DMS 273 treated with DMSO at 0.1 percent for 48 hours (cell line): Measurements from ENCODE around the gene CNTN3.

Source experiments
- DNase-seq: peaks from one replicate; lab custom pipeline; 2025; lab: John Stamatoyannopoulos, UW

CNTN3 gene

DNA sequence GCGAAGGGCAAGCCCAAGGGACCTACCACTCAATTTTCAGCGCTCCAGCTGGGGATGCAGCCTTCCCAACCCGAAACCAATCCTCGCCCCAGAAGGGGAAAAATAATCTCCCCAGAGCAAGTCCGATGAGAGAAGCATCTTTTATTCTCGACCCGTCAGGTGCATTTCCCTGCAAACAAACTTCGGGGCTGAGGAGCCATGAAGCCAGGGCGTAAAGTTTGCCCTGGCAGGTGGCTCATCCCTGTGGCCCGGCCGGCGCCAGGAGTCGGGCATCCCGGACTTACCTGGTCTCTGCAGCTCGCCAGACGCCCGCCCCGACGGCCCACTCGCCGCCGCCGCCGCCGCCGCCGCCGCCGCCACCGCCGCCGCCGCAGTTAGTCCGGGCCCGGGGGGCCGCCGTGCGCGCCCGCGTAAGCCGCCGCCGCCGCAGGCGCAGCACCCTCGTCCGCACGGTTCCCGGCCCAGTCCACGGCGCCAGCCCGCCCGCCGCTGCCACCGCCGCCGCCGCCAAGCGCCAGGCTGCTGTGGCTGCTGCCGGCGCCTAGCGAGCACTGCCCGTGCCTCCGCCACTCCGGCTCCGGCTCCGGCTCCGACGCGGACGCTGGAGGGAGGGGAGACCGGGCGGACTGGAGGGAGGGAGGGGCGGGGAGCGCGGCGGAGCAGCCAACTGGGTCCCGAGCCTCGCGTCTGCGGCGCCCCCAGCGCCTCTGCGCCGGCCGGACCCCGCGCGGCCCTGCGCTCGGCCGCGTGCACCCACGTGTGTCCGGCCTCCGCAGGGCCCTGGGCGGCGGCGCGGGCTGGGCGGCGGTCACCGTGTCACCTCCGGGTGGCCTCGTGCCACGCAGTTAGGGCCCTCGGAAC is at the start of gene CNTN3:
CNTN3 (minus strand) TSS at position 553 of the 861 bp plus-strand sequence. CDS start 93,547 bp downstream, outside the sequence.
- DNase-seq = no peak

DNA sequence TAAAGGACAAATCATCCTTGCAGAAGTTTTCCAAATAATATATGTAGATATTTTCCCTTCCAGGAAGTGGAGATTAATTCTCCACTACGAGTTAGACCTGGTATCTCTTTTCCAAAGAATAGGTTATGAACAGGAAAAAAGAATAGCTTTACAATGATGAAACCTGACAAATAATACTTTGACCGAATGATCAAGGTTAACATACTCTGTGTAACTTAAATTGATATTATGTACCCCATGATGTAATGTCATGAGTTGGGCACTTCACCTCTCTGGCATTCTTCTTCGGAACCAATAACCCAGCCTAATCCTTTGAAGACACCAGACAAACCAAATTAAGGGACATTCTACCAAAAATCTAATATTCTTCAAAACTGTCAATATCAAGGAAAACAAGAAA is 48.7 kb upstream of the CNTN3 start:
- DNase-seq = no peak

DNA sequence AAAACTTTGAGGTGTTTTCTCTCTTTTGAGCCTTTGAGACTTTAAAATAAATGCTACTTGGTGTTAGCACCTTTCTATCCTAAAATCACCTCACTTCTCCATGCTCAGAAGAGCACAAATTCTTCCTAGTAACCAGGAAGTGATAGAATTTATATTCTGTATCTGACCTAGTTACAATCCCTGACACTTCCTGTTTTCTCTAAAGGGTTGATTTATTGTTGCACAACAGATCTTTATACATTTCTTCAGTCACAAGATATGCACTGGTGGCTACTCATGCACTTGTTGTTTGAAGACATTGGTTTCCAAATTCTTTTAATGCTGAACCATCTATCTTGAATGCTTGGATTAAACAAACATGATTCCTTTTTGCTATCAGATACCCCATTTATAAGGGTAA is 47.2 kb upstream of the CNTN3 start:
- DNase-seq = no peak

DNA sequence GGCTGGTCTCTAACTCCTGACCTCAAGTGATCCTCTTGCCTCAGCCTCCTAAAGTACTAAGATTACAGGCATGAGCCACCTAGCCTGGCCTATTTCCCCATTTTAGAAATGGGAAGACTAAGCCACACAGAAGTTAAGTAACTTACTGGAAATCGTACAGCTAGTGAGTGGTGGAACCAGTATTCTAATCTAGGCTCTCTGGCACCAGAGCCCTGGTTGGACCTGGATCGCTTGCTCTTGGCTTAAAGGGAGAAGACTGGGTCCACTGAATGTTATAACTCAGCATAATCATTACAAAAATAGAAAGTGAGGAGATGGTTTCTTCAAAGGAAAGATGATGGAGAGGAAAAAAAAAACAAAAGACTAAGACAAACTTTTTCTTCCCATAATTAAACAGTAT is 37.4 kb upstream of the CNTN3 start:
- no peak for DNase-seq

DNA sequence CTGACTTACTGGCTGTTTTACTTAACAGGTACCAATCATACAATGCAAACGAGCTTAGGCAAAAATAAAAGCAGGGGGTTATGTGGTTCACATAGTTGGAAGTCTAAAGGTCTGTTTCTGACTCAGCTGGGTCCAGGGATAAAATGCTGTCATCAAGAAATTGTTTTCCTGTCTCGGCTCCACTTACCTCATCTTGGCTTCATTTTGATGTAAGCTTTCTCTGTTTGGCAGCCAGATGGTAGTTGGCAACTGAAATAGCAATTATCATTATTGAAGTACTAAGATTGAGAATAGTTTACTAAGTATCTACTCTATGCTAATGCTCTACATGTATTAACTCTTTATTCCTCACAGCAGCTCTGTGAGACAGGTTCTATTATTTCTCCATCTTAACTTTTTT is 36.8 kb upstream of the CNTN3 start:
- DNase-seq = no peak

DNA sequence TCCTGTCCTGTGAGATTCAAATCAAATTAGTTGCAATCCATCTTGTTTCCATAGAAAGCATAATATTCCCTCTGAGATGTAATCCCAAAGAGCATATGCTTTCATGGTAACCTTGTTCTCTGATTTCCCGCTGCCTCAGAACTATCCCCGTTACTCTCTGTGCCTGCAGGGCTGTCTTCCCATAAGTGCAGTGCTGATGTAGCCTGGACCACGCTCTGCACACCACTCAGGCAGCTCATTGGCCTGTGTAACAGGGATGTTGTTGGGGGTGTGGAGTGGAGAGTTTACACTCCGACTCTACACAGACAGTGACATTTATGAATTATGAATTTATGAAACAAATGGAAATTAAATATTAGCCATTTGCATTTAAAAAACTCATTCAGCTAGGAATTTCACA is 33.6 kb upstream of the CNTN3 start:
- no peak for DNase-seq

DNA sequence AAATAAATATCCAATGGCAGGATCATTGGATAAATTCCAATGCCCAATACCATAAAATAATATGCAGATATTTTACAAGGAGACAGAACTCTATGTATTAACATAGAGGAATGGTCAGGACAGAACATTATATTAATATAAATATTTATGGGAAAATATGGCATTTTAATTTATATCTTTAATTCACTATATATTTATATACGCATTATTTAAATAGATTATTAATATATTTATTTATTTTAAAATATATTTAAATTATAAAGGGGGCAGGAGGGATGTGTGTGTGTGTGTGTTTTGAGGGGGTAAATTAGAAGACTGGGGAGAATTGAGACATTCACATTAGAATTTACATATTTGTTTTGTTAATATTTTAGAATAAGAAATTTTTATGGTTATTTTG is 31.6 kb upstream of the CNTN3 start:
- no peak for DNase-seq

DNA sequence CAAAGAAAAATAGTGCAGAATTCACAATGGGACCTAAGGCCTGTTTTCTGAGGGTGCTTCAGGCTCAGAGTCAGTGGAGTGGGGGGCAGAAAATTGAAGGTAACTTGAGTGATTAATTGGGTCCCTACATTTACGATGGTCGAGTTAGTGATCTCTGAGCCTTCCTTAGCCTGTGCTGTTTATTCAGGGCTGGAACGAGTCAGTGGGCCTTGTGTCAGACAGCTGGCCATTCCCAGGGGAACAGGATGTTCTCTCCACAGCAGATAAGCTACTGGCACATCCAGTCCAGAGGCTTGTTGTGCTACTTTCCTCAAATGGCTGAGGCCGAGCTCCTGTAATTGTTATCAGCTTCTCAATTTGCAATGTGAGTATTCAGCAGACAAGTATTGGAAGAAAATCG is 29.2 kb upstream of the CNTN3 start:
- DNase-seq = no peak

DNA sequence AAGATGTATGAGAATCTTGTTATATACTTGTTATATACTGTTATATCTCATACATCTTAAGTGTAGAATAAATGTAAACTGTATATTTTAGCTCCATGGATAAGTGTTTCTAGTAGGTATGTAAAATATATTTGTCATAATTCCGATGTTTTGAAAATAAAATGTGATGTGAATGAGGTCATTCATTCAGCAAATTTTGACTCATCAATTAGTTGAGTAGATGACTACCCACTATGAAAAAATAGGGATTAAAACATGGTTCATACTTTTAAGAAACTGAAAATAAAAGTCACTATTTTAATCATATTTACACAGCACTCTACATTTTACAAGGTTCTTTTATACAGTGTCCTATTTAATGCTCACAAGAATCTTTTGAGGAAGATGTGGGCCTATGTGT is 28.4 kb upstream of the CNTN3 start:
- no peak for DNase-seq

DNA sequence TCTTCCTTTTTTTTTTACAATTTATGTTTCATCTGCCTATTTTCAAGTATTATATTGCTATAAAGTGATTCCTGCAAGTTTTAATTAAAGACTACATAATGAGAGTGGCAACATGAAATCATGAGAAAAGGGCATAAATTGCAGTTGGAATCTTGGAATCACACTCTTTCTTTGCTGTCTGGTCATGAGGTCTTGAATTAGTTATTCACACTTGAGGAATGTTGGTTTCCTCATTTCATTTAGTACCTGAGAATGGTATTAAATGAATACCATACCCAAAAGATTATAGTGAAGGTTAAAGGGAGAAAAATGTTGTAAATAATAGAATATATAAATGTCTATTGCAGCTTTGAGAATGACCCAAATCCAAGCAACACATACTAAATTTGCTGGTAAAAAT is 25.8 kb upstream of the CNTN3 start:
- DNase-seq = no peak

DNA sequence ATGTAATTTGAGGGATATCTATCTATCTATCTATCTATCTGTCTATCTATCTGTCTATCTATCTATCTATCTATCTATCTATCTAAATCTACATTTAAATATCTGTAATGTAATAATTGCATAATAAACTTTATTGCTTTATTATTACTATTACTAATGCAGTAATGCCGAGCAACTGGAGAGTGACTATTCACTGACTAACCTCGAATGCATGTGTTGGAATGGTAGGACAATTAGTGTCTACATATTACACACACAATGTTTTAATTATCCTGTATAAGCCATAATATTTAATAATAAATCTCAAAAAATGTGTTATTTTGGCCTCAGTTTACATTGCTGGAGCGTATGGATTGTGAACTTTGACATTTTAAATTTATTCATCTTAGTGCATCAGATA is 25.2 kb upstream of the CNTN3 start:
- no peak for DNase-seq

DNA sequence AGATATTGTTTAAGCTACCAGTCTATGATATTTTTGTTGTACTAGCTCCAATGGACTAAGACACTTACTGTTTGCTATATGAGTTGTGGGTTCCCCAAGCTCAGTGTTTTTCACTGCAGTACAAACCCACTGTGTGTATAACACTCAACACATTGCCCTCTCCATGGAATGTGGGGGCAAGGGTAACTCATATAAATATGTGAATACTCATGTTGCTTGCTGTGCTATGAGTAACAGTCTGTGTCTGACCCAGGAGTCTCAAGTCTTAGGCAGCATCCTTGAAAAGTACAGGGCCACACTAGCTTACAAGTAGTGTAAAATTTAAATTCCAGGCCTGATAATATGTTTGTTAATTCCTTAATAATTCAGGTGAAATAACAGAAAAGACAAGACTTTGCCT is 22.5 kb upstream of the CNTN3 start:
- no peak for DNase-seq

DNA sequence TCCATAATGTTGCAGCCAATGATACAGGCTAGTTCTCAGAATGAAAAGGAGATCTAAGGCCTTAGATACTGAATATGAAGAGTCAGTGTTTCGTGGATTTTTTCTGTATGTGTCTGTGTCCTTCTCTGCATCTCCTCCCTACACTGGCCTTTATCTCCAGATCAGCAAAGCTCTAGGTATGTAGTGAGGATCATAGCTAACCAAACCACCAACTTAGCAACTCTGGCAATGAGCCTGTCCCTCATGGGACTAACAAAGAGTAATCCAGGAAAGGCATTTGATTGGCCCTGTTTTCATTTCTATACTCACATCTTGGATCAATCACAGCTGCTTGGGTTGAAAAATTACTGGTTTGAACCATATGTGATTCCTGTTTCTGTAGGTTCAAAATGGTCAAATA is 18.6 kb upstream of the CNTN3 start:
- DNase-seq = no peak

DNA sequence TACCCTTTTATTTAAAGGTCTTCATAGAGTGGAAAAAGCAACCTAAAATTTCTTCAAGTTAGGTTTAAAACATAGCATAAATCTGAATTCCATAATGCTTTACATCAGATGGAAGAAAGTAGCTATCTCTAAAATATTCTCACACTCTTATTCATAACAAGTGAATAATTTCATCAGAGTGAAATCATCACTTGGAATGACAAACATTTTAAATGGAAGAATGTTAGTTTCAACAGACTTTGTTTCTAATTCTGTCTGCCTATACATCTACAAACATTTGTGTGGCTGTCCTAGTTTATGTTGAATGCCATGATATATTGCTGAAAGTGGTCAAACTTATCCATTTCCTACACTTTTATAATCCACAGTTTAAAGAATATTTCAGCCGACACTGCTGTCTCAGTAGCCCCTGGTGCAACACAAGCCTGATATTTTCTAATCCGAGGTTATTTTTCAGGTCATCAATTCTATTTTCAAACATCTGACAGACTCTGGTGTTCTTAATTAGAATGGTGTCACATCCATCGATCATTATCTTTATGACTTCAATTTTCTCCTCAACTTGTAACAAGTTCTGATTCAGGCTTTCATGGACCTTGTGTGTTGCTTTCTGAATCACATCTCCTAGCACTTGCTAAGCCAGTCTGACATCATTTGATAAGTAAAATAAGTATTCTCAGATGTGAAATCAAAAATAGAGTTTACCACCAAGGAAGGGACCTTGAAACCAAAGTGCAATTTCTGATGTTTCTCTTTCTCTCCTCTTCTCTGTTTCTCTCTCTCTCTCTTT is 17.1 kb upstream of the CNTN3 start:
- DNase-seq = no peak

DNA sequence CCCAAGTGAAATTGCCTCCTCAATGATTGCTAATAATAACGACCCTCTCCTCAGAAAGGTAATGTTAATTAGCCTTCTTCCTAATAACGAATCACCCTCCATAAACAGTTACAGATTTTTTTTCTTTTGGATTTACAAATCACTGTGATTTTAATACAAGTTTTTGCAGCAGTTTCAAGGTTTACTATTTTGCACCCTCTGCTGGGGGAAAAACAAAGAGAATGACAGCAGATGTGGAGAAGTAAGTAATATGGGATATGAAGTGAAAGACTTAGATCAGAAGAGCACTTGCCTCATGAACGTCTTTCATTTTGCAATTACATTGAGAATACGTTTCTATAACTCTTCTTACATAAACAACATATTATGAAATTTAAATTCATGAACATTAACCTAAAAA is 16.1 kb upstream of the CNTN3 start:
- no peak for DNase-seq

DNA sequence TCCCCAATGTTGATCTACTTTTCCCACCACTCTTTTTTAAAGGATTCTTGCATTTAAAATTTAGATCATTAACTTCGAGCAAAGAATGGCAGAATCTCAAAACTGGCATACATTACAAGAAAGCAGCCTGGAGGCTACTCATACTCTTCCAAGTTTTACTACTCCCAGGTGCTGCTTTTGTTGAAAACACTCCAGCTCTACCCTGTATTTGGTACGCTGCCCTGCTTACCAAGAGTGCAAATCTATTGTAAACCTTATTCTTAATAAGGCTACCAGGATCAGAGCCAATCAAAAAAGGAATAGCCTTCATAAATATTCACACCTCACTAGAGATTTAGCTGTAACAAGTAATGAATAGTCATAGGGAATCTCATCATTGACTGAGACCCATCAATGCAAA is 11.6 kb upstream of the CNTN3 start:
- DNase-seq = no peak

DNA sequence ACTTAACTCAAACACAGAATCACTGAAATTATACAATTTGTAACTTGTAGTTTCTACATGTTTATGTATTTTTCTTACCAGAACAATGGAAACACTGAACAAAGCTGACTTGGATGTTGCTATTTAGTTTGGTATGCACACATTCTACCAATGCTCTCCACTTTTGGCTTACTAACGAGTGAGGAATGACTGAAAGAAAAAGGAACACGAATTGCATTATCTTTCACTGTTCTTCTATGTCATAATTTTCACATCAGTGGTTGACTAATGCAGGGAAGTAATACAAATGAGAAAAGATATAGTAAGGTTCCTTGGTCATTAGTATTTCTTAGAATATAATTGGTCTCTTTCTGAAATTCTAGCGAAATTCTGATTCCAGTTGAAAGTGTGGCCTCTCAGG is 9.8 kb upstream of the CNTN3 start:
- no peak for DNase-seq

DNA sequence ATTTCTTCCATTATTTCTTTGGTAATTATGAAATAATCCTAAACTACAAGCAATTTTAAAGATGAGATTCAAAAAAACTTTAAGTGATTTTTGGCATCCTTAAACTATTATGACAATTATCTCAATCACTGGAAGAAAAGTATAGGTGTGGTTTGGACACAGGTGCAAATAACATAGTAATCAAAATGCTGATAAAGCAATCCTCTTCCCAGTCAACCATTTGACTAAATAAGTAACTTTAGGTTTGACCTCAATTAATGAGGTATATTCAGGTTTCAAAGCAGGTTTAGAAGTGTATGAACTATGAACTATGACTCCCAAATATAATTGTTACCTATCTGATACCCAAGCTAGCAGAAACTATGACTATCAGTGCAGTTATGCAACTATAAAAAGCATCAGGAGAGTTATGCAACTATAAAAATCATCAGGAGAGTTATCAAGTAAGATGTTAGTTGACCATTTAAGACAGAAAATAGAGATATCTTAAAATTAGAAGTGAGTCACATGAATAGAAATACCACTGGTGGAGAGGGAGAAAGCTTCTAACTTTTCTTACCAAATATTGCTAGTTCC is 8.9 kb upstream of the CNTN3 start:
- no peak for DNase-seq

DNA sequence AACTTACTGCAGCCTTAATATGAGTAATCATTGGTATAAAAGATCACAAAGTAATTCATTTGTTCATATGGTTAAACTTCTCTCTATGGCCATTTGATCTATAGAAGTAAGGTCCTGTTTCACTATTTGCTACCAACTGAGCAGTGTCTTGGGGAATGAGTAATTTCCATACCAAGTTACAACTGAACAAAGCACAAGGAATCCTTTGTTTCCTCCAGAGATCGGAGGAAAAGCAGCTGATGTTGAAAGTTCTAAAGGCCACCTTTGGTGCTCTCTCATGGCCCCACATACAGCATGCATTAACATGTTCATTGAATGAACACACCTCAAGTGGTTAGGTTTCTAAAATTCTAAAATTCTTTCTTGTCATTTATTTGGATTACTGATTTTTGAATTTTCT is 7.1 kb upstream of the CNTN3 start:
- no peak for DNase-seq

DNA sequence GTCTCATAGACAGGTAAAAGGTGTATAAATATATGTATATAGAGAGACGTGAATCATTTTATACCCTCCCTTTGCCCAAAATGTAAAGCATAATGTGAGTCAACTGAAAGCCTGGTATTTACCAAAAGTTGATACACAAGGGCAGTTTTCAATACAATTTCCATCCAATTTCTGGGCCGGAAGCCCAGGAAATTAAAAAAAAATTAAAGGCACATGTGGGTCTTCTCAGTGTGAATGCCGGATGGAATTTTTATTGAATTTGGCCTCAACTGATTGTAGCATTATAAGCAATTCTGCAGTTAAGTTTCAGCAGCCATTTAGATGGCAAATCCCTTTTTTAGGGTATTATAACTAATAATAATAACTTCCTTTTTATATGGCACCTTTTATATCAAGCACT is 3.3 kb upstream of the CNTN3 start:
- no peak for DNase-seq

DNA sequence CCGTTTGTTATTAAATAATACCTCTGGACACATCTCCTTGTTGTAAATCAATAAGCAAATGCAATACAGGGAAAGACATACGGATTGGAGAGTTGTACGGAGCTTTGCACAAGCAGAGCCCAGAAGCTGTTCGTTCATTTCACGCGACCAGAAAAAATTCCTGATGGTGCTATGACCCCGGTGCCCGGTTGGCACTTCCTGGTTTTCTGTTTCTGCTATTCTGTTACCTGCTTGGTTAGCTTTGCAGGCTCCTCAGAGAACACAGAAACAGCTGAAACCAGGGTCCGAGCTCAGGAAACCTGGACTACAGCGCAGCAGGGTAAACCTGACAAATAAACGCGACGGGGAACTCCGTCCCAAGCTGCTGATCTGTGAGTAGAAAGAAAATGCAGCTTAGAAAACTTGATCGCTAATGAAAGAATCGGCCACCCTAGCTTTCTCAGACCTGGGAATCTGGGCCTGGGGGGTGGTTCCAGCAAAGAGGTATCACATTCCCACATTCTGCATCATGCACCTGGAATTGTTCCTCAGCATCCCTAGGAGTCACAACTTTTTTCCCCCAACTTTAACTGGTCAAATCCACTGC is 845 bp downstream of the CNTN3 start:
- DNase-seq = no peak

DNA sequence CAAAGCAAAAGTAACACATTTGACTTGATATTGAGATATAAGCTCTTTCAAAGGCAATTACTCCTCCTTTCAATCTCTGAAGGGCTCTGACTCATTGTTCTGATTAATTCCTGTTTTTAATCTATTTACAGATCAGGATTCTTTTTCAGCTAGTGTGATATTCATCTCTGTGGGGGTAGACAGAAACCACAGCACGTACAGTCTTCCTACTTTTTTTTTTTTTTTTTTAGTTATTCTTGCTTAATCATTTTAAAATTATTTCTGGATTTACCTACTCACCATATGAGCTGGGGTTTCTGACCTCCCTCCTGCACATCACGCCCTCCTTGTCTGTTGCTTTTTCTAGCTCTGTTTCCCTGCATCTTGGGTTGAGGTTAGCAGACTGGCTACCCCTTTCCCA is 1.4 kb downstream of the CNTN3 start:
- no peak for DNase-seq

DNA sequence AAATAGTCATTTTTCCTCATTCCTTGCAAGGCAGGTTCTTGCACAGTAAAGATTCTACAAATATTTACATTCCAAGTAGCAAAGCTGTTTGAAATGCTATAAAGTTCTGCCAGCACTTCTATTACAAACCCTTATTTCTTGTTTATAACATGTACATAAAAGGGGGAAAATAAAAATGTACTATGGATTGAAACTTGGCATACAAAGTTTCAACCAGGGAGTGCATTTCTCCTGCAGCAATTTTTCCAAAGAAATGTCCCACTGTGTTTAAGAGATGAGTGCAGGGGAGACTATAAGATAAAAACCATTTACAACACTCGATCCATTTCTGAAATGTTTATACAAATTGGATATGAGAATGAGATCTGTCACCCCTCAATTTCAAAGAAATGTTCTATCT is 3.3 kb downstream of the CNTN3 start:
- DNase-seq = no peak
